Bronchial epithelial cell (primary cell): ENCODE results near the gene NELL1. TPM values are rescaled to one million over a fixed set of nuclear protein-coding genes. Genes with fewer than 3 reads are reported as not detected.
A peak's percentile ranks its signal among the peaks of the same experiment; 100 is the strongest.

Experiments
- DNase-seq: peaks from one replicate; pipeline ENCODE4 v3.0.0-alpha.2; 2010; ENCODE audit warnings: low read depth
- FAIRE-seq: peaks from 2 replicates; lab custom pipeline; 2011; peaks lifted over from hg19 to GRCh38; lab: Jason Lieb, UNC
- H3K27me3 ChIP-seq: 2 replicates; pipeline ENCODE4 v1.5.1; 2011; ENCODE audit warnings: low read length; ENCODE audit not compliant: control insufficient read depth, insufficient read depth
- H3K36me3 ChIP-seq: 2 replicates; pipeline ENCODE4 v1.5.1; 2011; ENCODE audit warnings: low read length; ENCODE audit not compliant: control insufficient read depth, insufficient read depth
- H3K4me3 ChIP-seq: 2 replicates; pipeline ENCODE4 v1.5.1; 2011; ENCODE audit warnings: mild to moderate bottlenecking, low read depth, low read length, control low read depth
- total RNA-seq: library from RNA; depleted of rRNA; stranded (reverse); fragments of >200 nt; gene quantifications from 2 replicates; pipeline ENCODE4 v1.2.1, GENCODE V29; 2014
- TF ChIP-seq, protein P1 (sequence below): IDR thresholded peaks from 2 replicates; pipeline ENCODE4 v1.5.1; 2011; ENCODE audit warnings: mild to moderate bottlenecking, moderate library complexity, low read length, control low read depth, inconsistent platforms; ENCODE audit not compliant: insufficient read depth, severe bottlenecking

The NELL1 gene
- total RNA-seq, 1 donor from 2014 or later, result not detected

GRCh38 chr11:21537980-21538379 is 868.6 kb downstream of the NELL1 start:
- TF ChIP-seq, protein P1, sequence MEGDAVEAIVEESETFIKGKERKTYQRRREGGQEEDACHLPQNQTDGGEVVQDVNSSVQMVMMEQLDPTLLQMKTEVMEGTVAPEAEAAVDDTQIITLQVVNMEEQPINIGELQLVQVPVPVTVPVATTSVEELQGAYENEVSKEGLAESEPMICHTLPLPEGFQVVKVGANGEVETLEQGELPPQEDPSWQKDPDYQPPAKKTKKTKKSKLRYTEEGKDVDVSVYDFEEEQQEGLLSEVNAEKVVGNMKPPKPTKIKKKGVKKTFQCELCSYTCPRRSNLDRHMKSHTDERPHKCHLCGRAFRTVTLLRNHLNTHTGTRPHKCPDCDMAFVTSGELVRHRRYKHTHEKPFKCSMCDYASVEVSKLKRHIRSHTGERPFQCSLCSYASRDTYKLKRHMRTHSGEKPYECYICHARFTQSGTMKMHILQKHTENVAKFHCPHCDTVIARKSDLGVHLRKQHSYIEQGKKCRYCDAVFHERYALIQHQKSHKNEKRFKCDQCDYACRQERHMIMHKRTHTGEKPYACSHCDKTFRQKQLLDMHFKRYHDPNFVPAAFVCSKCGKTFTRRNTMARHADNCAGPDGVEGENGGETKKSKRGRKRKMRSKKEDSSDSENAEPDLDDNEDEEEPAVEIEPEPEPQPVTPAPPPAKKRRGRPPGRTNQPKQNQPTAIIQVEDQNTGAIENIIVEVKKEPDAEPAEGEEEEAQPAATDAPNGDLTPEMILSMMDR, result no peak
- no peaks in the 10 kb centered on the region for H3K36me3 ChIP-seq
- DNase-seq (no peak), FAIRE-seq (no peak)
- H3K27me3 ChIP-seq, result no peaks in the 10 kb centered on the region
- H3K4me3 ChIP-seq, result no peak overlapping the region

DNA sequence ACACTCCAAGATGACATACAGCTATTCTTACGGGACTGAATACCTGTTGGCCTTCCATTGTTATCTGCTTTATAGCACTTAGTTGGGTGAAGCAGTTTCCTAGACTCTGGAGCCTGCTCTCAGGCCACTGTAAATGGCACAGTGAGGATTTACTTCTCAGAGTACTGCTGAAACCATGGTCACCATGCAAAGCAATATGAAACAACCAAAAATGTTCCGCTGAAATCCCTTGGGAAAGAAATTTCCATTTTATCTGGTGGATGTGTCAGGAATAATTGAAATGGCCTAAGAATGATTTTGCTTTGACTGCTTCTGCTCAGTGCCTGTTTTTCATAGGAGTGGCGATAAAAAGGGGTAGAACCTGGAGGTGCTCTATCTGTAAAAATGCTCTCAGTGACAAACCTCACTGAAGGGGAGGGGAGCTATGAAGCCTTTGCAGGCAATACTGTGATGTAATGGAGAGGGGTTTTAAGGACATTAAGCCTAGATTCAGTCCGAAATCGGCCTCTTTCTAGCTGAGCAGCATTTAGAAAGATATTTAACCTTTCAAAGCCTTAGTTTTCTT is 871.9 kb downstream of the NELL1 start:
- DNase-seq (no peak), FAIRE-seq (no peak)
- H3K36me3 ChIP-seq, result no peaks in the 10 kb centered on the region
- TF ChIP-seq, protein P1, result no peak
- H3K27me3 ChIP-seq, result no peaks in the 10 kb centered on the region
- no peak overlapping the region for H3K4me3 ChIP-seq

DNA sequence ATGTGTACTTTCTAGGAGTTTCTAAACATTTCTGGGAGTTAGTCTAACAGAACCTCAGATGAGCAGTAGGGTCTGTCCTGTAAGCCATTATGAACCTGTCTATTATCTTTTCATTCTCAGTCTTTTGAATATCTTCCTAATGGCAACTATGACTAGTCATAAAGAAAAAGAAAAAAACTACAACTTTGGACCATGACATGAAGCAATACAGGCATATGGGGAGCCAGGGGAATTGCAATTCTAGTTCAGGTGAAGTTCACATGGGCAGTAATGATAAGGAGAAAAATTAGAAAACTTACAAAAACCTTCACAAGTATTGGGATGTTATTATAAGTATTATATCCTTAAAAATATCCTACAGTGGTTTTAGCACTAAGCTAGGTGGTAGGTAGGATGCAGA is 874.5 kb downstream of the NELL1 start:
- H3K4me3 ChIP-seq, result no peak overlapping the region
- FAIRE-seq, result no peak
- no peaks in the 10 kb centered on the region for H3K27me3 ChIP-seq
- TF ChIP-seq, protein P1, result no peak
- DNase-seq, result no peak
- no peaks in the 10 kb centered on the region for H3K36me3 ChIP-seq

DNA sequence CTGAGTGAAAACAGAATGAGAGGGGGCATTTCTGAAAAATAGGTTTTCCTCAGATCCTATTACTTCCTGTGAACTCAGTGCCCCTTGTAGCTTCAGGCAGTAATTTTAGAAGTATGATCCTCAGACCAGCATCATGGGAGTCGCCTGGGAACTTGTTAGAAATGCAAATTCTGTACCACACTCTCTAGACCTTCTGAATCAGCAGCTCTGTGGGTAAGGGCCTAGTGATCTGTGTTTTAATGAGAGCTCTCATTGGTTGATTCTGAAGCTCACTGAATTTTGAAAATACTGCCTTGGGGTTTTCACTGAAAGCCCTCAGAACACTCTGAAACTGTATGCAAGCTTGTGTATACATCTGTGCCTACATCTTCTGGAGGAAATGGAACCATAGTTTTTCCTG is 876.3 kb downstream of the NELL1 start:
- TF ChIP-seq, protein P1, result no peak
- FAIRE-seq, result no peak
- DNase-seq, result no peak
- H3K27me3 ChIP-seq, result no peaks in the 10 kb centered on the region
- H3K4me3 ChIP-seq, result no peak overlapping the region
- no peaks in the 10 kb centered on the region for H3K36me3 ChIP-seq

GRCh38 chr11:21546703-21547102 is 877.3 kb downstream of the NELL1 start:
- no peak overlapping the region for H3K4me3 ChIP-seq
- no peaks in the 10 kb centered on the region for H3K27me3 ChIP-seq
- DNase-seq (no peak), FAIRE-seq (no peak)
- TF ChIP-seq, protein P1, result no peak
- H3K36me3 ChIP-seq, result no peaks in the 10 kb centered on the region

DNA sequence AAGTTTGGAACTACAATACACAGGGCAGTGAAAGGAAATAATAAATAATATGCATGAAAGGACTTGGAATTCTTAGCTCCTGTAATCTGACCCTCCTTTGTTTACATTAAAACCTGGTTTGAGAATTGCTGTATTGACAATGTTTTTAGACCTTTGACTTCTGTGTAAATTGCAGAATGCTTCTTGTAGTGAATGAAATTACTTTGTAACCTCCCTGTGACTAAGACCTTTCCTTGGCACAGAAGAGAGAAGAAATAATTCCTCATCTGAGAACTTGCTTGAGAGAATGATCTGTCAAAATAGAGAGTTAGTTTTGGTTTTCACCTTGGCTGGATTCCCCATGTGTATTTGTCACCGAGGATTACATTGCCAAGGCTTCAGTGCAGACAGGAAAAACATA is 883.5 kb downstream of the NELL1 start:
- TF ChIP-seq, protein P1, result no peak
- Histone ChIP-seq H3K4me3 (no peak overlapping the region), H3K27me3 (no peaks in the 10 kb centered on the region), H3K36me3 (no peaks in the 10 kb centered on the region)
- no peak for FAIRE-seq
- peak; percentile 27 for DNase-seq
